GM18858 (cell line): ENCODE results near the gene COL18A1.

Source experiments
- ATAC-seq: cut with Tn5 transposase; IDR thresholded peaks from one replicate; pipeline ENCODE4 v1.9.1; 2021; ENCODE audit not compliant: unreplicated experiment

Gene COL18A1

DNA sequence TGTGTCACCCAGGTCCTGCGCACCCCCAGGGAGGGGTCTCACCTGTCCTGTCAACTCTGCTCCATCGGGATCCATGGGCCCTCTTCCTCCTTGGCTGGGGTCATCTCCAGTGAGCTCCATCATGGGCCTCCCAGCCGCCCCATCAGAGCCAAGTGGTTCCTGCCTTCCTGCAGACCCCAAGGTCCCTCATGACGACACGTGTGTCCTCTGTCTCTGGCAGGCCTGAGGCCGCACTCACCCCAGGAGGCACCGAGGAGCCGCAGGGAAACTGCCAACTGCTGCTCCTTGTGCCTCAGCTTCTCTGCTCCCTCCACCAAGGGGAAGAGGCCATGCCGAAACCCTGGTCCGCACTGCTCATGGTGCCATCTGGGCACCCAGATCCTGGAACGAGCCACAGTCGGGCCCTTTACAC is 46.8 kb downstream of the COL18A1 start:
- ATAC-seq: no peak

DNA sequence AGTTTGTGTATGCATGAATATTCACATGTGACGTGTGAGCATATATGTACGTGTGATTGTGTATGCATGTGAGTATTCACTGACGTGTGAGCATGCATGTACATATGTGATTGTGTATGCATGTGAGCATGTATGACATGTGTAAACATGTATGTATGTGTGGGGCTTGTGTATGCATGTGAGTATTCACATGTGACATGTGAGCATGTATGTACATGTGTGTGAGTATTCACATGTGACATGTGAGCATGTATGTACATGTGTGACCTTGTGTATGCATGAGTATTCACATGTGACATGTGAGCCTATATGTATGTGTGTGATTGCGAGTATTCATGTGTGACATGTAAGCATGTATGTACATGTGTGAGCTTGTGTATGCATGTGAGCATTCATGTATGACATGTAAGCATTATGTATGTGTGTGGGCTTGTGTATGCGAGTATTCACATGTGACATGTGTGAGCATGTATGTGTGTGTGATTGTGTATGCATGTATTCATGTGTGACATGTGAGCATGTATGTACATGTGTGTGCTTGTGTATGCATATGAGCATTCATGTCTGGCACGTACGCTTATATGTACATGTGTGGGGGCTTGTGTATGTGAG is 47.8 kb downstream of the COL18A1 start:
- ATAC-seq: no peak

DNA sequence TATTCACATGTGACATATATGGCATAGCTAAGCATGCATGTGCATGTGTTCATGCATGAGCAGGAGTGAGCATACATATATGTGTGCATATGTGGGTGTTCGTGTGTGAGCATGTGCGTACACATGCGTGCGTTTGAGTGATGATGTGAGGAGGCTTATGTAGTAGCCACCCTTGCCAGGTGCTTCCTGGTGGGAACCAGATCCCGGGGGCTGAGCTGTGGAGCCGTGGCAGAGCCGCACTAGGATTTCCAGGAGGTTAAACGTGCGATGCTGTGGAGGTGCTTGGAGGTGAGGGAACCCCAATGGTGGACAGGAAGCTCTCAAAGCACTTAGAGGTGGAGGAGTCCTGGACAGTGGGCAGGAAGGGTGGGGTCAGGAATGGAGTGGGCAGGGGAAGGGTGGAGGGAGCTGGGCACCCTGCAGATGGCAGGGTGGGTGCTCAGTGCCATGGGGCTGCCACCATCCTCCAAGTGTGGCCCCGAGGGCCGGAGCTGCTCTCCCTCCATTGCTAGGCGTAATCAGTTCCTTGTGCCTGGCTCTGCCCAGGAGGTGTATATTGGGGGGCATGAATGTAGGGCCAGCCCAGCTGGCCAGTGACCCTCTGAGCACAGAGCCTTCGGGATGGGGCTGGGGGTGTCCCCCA is 48.5 kb downstream of the COL18A1 start:
- no peak for ATAC-seq

DNA sequence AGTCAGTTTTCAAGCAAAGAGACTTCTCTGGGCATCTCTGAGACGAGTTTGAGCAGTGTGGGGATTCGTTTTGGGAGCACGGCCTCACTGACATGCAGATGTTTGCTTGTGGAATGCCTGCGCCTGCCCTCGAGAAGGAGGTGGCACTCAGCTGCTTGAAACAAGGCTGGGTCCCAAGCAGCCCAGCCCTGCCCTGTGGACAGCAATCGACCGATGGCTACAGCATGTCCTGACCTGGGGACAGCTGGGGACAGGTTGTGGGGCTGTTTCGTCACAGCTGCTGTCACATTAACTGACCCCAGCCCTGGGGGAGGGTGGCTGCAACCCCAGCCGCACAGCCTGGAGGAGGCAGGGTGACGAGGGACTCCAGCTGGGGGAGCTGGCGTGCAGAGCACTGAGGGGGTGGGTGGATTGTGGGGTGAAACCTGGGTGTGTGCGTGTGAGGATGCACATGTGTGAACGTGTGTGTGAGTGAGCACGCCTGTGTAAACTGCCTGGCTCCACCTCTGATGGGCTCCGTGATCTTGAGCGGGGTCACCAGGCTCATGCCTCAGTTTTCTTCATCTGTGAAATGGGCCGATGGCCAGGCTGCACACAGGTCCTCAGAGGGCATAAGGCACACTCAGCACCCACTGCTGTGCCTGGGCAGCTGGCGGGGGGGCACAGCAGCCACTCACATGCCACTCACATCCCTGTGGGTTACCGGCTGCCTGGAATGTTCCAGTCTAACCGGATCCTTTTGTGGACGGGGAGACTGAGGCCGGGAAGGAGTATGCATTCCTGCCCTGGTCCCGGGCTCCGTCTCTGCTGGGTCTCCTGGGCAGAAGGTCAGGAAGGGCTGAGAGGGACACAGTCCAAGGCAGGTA is 49.3 kb downstream of the COL18A1 start:
- no peak for ATAC-seq

DNA sequence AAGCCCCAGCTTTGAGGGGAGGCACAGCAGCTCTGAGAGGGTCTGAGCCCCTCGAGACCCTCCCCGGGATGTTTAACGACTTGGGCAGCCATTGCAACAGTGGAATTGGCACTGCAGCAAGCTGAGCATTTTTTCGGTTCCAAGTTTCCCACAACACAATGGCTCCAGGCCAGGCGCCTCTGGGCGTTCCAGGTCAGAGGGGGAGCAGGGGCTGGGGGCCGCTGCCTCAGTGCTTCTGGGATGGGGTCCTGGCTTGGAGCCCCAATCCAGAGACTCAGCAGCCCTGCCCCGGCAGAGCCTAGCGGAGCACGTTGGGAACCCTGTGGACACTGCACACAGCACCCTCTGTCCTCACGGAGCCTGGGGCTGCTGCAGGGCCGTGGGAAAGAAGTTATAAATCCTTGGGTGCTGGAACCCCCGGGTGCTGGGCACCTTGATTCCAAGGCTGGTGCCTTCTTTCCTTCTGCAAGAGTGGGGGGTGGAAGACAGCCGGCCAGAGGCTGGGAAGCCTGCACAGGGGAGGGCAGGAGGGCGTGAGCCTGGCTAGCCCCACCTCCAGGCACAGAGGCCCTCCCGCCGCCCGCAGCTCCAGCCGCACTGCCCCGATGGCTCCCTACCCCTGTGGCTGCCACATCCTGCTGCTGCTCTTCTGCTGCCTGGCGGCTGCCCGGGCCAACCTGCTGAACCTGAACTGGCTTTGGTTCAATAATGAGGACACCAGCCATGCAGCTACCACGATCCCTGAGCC is 50.1 kb downstream of the COL18A1 start:
- no peak for ATAC-seq

DNA sequence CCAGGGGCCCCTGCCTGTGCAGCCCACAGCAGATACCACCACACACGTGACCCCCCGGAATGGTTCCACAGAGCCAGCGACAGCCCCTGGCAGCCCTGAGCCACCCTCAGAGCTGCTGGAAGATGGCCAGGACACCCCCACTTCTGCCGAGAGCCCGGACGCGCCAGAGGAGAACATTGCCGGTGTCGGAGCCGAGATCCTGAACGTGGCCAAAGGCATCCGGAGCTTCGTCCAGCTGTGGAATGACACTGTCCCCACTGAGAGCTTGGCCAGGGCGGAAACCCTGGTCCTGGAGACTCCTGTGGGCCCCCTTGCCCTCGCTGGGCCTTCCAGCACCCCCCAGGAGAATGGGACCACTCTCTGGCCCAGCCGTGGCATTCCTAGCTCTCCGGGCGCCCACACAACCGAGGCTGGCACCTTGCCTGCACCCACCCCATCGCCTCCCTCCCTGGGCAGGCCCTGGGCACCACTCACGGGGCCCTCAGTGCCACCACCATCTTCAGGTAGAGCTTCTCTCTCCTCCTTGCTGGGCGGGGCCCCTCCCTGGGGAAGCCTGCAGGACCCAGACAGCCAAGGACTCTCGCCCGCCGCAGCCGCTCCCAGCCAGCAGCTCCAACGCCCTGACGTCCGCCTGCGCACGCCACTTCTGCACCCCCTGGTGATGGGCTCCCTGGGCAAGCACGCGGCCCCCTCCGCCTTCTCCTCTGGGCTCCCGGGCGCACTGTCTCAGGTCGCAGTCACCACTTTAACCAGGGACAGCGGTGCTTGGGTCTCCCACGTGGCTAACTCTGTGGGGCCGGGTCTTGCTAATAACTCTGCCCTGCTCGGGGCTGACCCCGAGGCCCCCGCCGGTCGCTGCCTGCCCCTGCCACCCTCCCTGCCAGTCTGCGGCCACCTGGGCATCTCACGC is 51.0 kb downstream of the COL18A1 start:
- no peak for ATAC-seq

DNA sequence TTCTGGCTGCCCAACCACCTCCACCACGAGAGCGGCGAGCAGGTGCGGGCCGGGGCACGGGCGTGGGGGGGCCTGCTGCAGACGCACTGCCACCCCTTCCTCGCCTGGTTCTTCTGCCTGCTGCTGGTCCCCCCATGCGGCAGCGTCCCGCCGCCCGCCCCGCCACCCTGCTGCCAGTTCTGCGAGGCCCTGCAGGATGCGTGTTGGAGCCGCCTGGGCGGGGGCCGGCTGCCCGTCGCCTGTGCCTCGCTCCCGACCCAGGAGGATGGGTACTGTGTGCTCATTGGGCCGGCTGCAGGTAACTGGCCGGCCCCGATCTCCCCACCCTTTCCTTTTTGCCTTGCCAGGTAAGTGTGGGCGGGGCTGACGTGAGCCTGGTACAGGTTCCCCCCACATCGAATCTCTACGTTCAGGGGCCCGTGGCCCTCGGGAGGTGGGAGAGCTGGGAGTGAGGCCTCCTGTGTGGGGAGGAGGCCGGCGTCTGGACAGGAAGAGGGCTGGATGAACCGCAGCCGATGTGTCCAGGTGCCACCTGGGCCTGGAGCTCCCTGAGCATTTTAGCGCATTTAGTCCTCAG is 51.7 kb downstream of the COL18A1 start:
- ATAC-seq: no peak

DNA sequence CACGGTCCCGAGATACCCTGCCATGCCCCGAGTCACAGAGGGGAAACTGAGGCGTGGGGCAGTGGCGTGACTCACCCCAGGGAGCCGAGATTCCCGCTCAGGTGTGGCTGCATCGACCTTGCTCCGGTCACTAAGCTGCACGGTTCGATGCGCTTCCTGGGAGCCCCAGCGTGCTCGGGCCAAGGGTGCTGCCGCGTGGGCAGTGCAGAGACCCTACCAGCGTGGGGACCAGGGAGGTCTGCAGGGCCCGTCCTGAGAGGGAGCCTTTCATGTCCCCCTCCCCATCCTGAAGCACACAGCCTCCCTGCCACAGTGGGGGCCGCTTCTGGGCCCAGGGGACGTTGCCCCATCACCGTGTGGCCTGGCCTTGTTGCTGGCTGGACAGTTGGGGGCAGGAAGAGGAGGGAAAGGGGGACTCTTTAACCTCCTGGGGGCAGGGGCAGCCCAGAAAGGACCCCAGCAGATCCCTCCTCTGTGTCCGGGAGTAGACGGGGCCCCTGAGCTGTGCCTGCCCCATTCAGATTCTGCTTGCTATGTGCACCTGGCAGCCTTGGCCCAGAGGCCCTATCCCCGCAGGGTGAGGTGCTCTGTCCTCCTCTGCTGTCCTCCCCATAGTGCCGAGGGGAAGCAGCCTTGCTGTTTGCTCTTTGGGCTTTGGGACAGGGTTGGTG is 52.3 kb downstream of the COL18A1 start:
- no peak for ATAC-seq

DNA sequence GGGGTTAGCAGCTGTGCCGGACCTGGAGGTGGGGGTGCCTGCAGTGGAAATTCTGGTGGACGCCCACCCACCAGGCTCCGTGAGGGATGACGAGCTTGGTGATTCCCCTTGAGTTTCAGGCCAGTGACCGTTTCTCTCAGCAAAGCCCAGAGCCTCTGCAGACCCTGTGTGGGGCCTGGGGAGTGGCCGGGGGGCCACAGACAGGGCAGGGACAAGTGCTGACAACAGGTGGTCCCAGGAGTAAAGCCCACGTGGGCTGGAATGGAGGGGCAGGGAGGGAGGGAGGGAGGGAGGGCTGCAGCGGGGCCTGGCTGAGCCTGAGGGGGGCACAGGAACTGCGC is 52.8 kb downstream of the COL18A1 start:
- no peak for ATAC-seq

DNA sequence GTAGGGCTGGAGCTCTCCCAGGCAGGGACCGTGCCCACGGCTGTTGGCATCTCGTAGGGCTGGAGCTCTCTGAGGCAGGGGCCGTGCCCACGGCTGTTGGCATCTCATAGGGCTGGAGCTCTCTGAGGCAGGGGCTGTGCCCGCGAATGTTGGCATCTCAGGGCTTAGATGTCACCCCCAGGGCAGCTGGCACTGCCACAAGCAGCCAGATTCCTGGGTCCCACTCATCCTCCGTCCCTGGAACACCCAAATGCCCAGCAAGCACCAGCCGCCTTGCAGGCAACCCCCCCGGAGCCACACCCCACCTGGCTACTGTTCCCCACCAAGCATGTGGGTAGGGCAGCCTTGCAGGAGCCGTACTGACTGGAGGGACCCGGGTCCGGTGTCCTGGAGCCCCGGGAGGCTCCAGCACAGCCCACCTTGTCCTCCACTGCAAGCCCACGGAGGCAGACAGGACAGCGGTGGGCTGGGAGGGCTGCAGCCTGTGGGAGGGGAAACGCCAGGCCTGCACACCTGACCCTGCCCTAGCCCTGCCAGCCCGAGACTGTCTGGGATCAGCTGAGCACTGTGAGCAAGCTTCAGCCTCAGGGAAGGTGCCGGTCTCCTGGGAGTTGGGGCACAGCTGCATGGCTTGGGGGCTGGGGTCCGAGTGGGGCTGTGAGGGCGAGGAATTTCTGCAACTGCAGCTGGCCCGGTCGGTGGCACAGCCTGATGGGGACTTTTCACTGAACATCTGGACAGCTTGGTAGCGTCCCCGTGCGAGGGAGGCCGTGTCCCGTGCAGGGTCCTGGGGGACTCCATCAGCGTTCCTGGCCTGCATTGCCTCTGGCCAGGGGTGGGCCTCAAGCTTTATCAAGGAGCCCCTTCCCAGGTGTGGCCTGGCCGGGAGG is 53.6 kb downstream of the COL18A1 start:
- ATAC-seq: no peak

DNA sequence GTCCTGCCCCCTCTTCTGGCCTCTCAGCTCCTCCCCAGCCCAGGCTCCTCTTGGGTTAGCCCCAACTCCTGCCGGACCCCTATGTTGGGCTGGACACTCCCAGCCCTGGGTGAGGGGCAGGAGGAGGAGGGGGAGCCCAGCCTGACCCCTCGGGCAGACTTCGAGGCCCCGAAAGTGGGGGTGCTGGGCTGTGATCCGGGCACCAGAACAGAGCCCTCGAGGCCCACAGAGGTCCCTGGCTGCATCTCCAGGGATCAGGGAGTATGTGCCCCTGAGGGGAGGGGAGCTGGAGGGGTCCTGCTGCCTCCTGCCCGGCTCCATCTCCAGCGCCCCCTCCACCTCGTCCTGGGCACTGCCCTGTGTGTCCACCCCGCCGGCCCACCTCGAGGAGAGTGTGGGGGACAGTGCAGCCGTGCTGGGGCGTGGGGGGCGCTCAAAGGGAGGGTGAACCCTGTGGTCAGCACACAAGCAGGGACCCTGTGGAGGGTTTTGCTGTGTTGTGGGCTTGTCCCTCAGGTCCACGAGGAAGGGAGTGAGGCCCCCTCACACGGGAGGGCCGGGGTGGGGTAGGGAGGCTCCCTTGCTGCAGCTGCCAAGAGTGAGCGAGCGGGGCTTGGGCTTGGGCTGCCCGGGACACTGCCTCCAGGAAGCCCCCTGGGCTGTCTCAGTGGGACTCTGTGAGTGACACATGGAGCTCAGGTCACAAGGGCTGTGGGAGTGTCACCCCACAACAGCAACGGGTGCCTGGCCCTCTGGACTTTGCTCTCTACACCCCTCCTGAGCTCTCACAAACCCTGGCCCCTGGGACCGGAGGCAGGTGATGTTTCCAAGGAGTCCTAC is 54.4 kb downstream of the COL18A1 start:
- ATAC-seq: no peak

DNA sequence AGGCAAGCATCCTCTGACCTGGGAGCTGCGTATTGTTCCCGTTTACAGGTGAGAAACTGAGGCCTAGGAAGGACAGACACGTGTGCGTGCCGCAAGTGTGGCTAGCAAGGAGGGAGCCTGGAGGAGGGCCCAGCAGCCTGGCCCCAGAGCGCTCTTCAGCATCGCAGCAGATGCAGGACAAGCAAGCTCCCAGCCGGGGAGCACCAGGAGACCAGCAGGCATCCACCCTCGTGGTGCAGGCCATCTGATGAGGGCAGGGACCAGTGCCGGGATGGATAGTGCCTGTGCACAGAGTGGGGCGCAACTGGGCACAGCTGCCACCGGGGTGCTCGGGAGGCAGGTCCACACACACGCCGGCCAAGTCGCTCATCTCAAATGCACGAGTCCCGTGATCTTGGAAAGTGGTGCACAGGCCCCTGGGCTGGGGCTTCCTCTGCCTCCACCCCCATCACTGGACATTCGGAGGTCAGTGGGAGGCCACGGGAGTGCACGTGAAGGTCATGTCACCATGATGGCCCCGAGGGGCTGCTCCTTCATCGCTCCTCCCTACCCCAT is 55.1 kb downstream of the COL18A1 start:
- no peak for ATAC-seq

DNA sequence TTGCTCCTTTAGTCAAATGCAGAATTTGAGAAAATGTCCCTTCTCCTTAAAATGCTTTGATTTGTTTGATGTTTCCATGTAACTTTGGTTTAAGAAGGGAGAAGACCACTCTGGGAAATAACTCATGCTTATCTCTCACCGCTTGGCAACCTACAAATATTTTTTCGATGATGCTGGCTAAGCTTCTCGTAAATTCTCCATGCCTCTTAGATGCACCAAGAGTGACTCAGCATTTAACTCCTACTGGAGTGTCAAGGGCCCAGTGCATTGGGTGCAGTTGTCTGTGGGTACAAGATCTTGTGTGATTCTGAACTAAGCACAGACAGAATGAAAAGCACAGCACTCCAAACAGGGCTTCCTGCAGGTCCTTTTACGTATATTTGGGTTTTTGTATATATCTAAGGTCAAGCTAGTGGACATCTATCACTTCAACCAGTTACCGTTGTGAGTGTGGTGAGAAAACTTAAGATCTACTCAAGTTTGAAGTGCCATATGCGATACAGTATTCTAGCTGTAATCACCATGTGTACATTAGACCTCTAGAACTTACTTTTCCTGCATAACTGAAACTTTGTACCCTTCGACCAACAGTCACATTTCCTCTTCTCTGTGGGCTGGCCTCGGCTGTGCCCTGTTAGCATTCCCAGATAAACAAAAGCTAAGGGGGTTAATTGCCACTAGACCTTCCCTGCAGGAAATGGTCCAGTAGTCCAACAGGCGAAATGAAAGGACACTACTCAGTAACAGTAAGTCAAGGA is 55.8 kb downstream of the COL18A1 start:
- ATAC-seq: no peak

DNA sequence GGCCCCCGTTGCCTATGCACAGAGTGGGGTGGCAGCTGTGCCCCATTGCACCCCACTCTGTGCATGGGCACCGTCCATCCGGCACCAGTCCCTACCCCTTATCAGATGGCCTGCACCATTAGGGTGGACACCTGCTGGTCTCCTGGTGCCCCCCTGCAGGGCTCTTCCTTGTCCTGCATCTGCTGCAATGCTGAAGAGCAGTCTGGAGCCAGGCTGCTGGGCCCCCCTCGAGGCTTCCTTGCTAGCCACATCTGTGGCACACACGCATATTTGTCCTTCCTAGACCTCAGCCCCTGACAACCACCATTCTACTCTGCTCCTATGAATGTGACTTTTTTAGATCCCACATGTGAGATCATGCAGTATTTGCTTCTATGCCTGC is 56.4 kb downstream of the COL18A1 start:
- ATAC-seq: no peak

DNA sequence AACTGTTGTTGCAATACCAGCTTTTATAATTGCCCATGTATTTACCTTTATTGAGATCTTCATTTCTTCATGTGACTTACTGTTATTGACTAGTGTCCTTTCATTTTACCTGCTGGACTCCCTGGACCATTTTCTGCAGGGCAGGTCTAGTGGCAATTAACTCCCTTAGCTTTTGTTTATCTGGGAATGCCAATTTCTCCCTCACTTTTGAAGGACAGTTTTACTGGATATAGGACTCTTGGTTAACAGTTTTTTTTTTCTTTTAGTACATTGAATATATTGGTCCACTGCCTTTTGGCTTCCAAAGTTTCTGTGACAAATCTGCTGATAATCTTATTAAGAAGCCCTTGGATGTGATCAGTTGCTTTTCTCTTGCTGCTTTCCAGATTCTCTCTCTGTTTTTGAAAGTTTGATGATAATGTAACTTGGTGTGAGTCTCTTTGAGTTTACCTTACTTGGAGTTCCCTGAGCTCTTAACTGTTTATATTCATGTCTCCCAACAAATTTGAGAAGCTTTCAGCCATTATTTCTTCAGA is 56.9 kb downstream of the COL18A1 start:
- ATAC-seq: no peak

DNA sequence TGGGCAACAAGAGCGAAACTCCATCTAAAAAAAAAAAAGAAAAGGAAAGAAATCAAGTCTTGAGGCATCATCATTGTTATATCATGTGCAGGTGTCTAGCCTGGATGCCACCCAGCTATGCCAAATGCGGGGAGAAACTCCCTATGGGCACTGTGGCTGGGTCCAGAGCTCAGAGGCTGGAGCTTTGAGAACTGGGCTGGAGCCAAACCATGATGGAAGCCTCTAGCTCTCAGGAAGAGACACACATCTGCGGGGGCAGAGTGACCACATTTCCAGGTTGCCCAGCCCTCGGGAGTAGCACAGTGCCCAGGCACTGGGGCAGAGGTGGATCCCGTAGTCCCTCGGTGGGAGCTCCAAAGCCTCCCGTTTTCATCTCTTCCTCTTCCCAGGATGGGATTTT is 58.9 kb downstream of the COL18A1 start:
- ATAC-seq: no peak
